GM19463 (cell line): Measurements from ENCODE around the gene AGFG1.
"Not testable (repeated sequence)": the region's sequence is repeated elsewhere in the genome, so short reads cannot be mapped to it uniquely, and the experiment has no call there.

Source experiments
- ATAC-seq: cut with Tn5 transposase; IDR thresholded peaks from one replicate; pipeline ENCODE4 v1.9.1; 2021; ENCODE audit warnings: mild to moderate bottlenecking, moderate library complexity; ENCODE audit not compliant: unreplicated experiment

Gene AGFG1

GRCh38 chr2:227491386-227491785, 19.4 kb downstream of the AGFG1 start:
- no peak for ATAC-seq

- ATAC-seq: no peak
Observed at GRCh38 chr2:227493524-227493923, 21.6 kb downstream of the AGFG1 start.

DNA sequence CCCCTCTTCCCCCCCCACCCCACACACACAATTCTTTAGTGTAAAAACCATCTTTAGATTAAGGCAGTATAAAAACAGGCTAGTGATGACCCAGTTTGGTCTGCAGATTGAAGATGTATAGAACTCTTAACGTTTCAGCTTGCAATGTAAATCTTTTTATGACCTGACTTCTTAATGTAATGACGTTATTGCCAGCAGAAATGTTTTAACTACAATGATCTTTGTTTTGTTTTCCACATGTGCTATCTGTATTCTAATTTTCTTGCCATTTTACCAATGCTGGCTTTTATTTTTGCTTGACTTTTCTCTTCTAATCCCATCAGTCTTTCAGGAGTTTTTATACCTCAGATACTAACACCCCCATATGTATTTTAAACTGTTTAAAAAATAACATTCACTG, 25.2 kb downstream of the AGFG1 start:
- ATAC-seq: no peak

- no peak for ATAC-seq
Observed at GRCh38 chr2:227499627-227500300, 27.8 kb downstream of the AGFG1 start.

DNA sequence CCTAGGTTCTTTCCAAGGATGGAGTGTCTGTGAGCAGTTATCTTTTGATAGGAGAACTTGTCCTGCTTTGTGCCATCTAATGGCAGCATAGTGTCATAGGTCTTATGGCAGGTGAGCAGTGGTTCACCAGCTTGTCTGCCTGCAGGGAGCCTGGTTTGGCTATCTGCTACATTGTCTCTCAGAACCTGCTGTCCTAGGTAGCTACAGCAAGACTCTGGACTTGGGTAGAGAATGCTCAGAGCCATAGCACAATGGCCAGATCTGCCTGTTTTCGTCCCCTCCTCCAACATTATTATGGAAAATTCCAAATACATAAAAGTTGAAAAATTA, 28.3 kb downstream of the AGFG1 start:
- no peak for ATAC-seq

DNA sequence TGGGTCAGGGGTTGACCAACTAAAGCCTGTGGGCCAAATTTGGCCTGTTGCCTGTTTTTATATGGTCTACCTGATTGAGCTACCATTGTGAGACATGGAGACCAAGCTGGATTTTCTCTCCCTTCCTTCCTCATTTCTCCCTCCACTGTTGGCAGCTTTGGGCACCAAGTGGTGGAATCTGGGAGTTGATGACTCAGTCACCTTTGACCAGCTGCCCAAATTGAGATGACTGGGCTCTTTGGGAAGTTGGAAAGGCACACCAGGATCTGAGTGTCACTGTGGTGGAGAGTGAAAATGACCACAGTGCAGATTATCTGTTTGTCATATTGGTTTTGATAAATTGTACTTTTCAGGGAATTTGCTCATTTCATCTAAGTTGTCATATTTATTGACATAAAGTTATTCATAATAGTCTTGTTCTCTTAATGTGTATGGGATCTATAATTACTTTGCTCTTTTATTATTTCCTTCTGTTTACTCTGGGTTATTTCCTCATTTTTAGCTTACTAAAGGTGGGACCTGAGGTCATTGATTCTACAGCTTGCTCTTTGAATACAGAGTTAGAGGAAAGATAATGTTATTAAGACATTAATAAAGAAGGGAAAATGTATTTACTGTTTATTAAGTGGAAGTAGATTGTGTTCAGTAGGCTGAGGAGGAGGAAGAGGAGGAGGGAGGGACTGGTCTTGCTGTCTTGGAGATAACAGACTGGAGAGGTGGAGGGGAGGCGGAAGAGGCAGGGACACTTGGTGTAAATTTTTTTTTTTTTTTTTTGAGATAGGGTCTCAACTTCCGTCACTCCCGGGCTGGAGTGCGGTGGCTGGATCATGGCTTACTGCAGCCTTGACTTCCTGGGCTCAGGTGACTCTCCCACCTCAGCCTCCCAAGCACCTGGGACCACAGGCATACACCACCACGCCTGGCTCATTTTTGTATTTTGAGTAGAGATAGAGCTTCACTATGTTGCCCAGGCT, 31.8 kb downstream of the AGFG1 start:
- ATAC-seq: no peak

DNA sequence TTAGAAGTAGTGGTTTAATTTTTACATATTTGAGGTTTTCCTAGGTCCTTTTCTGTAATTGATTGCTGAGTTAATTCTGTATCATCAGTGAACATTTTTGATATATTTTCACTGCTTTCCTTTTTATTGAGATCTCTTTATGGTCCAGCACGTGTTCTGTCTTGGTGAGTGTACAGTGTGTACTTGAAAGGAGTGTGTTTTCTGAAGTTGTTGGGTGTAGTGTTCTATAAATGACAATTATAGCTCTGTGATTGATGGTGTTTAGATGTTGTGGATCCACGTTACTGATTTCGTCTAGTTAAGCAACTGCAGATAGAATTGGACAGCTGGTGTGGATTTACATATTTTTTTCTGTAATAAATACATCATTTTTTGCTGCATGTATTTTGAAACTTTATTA, 32.7 kb downstream of the AGFG1 start:
- ATAC-seq: no peak

DNA sequence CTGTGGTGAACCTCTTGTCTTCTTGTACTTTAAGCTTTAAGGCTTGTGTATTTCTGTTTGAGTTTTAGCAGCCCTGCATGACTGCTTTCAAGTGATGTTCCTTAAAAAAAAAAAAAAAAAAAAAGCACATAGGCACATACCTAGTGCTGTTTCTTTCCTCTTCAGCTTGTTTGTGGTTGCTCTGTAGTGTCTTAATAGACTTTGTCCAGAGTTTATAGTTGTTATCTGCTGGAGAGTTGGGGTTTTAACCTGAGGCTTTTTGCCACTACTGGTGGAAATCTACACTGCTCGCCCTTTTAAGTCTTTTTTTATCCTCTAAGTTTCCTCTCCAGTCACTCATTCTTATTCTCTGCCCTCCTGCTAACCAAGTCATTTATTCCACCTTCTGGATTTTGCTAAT, 34.5 kb downstream of the AGFG1 start:
- no peak for ATAC-seq

DNA sequence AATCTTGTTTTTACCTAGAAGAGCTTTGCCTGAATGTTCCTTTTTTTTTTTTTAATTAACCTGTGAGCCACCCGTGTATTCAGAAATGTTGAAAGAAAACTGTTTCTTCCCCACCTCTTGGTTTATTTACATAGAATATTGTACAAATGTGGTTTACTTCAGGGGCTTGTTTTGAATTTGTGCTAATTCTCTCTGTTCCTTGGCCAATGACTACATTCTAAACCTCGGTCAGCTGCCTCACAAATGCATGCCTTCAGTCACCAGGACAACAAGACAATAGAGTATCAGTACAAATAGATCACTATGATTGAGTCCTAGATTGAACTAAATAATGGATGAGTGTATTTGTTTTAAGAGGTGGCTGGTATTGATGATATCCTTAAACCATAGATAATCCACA, 36.0 kb downstream of the AGFG1 start:
- ATAC-seq: no peak

- no peak for ATAC-seq
Observed at GRCh38 chr2:227509076-227509475, 37.1 kb downstream of the AGFG1 start.

DNA sequence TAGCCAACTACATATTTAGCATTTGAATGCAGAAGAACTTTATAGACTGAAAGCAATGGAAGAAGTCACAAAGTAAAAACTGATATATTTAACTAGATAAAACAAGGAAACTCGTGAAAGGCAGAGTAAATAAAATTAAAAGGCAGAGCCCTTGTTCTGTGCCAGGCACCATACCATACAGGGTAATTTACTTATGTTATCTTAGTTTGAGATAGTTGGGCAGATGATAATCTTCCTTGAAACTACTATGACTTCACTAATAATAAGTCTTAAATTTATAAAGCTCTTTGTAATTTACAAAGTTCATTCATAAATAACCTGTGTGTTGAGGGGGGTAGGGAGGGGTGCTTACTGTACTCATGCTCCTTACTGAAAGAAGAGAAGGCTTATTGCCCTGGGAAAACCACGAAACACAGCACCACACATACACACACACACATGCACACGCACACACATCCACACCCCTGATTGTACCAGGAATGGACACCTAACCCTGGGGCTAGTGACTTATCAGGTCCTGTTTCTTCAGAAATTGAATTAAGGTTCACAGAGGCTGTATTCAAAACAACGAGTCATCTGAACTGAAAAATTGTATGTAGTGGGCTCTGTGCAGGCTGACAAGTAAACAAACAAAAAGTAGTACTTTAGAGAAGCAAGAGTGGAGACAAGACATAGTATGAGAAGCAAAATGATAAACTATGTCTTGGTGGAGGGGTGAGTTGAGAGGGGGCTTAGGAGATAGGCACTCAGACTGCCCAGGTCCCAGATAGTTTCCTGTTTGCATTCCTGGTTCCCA, 38.1 kb downstream of the AGFG1 start:
- ATAC-seq: no peak

DNA sequence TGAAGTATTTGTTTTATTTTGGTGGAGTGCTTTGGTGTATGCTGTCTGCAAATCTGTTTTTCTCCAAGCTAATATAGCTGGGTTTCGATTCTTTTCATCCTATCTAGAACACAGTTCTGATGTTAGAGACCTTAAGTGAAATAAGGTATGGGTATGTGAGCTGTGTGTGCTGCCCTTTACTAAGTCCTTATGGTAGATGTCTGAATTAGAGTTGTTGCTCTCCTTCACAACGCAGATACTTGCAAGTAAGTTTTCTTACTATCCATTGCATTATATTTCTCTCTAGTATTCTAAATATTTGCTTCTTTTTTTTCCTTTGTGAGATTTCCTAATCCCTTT, 38.6 kb downstream of the AGFG1 start:
- ATAC-seq: no peak

DNA sequence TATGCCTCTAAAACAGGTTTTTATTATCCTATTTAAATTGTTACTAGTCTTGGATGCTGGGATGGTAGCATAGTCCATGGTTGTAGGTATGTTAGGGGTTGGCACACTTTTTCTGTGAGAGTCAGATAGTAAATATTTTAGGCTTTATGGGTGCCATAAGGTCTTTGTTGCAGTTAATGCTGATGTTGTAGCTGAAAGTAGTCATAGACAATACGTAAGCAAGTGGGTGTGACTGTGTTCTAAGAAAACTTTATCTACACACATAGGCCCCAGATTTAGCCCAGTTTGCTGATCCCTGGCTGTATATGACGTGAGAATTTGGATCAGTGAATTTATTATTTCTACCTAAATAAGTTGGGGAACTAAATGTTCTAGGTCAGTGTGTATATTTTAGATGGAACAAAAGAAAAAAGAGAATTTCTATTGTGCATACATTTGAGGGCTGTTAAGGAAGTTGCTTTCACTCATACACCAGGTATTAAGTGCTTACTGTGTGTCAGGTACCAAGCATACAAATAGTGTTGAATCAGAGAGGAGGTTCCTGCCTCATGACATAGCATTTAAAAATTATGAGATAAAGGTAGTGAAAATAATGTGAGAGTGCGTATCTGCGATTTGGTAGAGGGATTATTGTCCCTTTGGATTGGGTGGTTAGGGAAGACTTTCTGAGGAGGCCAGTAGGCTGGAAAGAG, 39.4 kb downstream of the AGFG1 start:
- ATAC-seq: no peak

- ATAC-seq: no peak
Observed at GRCh38 chr2:227511955-227512354, 40.0 kb downstream of the AGFG1 start.

- ATAC-seq: no peak
Observed at GRCh38 chr2:227513113-227513512, 41.2 kb downstream of the AGFG1 start.

DNA sequence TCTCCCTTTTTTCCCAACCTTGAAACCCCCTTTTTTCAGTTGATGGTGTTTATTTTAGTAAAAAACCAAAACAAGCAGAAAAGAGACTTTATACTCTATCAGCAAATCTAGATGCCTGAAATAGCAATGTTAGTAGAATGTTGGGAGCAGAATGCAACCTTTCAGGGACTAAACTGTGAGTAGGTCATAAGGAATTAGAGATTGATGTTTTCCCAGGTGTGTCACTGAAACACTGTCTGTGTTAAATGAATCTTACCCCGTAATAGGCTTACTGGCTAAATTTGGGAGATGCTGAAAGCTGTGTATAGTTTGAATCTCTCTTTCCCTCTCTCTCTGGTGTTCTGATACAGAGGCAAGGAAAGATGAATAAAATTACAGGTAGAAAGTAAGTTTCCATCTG, 43.8 kb downstream of the AGFG1 start:
- ATAC-seq: no peak

DNA sequence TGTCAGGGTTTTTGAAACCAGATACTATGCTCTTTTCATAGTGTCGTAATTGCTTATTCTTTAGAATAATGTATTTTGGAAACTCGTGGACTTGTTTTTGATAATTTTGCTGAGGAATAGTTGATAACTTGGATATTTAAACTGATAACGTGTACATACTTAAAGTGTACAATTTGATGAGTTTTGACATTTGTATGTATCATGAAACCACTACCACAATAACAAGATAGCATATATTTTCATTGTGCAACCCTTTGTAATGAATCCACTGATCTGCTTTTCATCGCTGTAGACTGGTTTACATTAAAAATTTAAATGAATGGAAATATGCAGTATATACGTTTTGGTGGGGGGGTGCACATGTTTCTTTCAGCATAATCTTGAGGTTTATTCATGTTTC, 45.8 kb downstream of the AGFG1 start:
- no peak for ATAC-seq

GRCh38 chr2:227518278-227518865, 46.4 kb downstream of the AGFG1 start:
- ATAC-seq: not testable (repeated sequence)

GRCh38 chr2:227521178-227521577, 49.2 kb downstream of the AGFG1 start:
- not testable (repeated sequence) for ATAC-seq

- ATAC-seq: no peak
Observed at GRCh38 chr2:227524665-227525064, 52.7 kb downstream of the AGFG1 start.

DNA sequence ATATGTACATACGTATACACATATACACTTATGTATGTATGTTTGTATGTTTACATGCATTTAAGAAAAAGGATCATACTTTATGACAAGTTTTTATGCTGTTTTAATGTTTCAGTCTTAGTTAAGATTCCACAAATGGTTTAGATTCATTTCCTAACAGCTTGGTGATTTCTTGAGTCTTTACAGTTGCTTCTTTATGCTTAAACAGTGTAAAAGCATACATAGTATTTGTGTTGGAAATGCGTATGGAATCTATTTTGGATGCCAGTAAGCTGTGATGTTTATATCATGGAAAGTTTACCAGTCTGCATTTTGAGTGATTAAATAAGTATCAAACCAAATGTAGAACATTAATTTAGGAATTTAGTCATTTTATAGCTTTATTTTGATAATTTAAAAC, 55.4 kb downstream of the AGFG1 start:
- ATAC-seq: no peak
